Keratinocyte (primary cell): ENCODE data around the gene RBM17. TPM values are rescaled to one million over a fixed set of nuclear protein-coding genes. Genes with fewer than 3 reads are reported as not detected.

ENCODE experiments used
- DNase-seq: peaks from one replicate; pipeline ENCODE4 v3.0.0-alpha.2; 2011; ENCODE audit warnings: low read depth, missing footprints, low spot score
- FAIRE-seq: peaks from 2 replicates; lab custom pipeline; 2011; peaks lifted over from hg19 to GRCh38; lab: Jason Lieb, UNC
- H2AFZ ChIP-seq: 2 replicates; pipeline ENCODE4 v1.6.0; 2012; ENCODE audit warnings: low read length, control low read depth, inconsistent platforms; ENCODE audit not compliant: control insufficient read depth
- H3K27ac ChIP-seq: 2 replicates; pipeline ENCODE4 v1.5.1; 2011; ENCODE audit warnings: low read length; ENCODE audit not compliant: control insufficient read depth, insufficient read depth
- H3K27me3 ChIP-seq: 3 replicates; pipeline ENCODE4 v1.6.0; 2011; ENCODE audit warnings: low read length; ENCODE audit not compliant: control insufficient read depth, insufficient read depth; ENCODE audit errors: extremely low read depth
- H3K36me3 ChIP-seq, 2 experiments: 2 replicates in 1 of 2; 3 replicates in 1 of 2; pipeline ENCODE4 v1.5.1; 2011; ENCODE audit warnings: low read length in 2 of 2, mild to moderate bottlenecking in 1 of 2; ENCODE audit not compliant: control insufficient read depth in 2 of 2, insufficient read depth in 2 of 2; ENCODE audit errors: extremely low read depth in 1 of 2
- H3K4me1 ChIP-seq: 3 replicates; pipeline ENCODE4 v1.5.1; 2011; ENCODE audit warnings: low read length; ENCODE audit not compliant: control insufficient read depth, insufficient read depth; ENCODE audit errors: extremely low read depth
- H3K4me2 ChIP-seq: 3 replicates; pipeline ENCODE4 v1.6.0; 2011; ENCODE audit warnings: low read depth, low read length; ENCODE audit not compliant: control insufficient read depth, insufficient read depth; ENCODE audit errors: extremely low read depth
- H3K4me3 ChIP-seq, 3 experiments: fragments of 200-600 bp in 1 of 3; sonication (generic) in 1 of 3; 2 replicates in 2 of 3; 3 replicates in 1 of 3; pipeline ENCODE4 v1.5.1; 2011 to 2016; ENCODE audit warnings: low read length in 3 of 3, mild to moderate bottlenecking in 3 of 3, control low read depth in 2 of 3, inconsistent platforms in 1 of 3, low read depth in 1 of 3, mixed read lengths in 1 of 3, mixed run types in 1 of 3, moderate library complexity in 1 of 3; ENCODE audit not compliant: control insufficient read depth in 2 of 3, insufficient read depth in 2 of 3; ENCODE audit errors: extremely low read depth in 1 of 3
- H3K79me2 ChIP-seq: 2 replicates; pipeline ENCODE4 v1.6.0; 2012; ENCODE audit warnings: low read length; ENCODE audit not compliant: control insufficient read depth, insufficient read depth
- H3K9ac ChIP-seq: 3 replicates; pipeline ENCODE4 v1.6.0; 2011; ENCODE audit warnings: low read length; ENCODE audit not compliant: control insufficient read depth, insufficient read depth; ENCODE audit errors: extremely low read depth
- H3K9me1 ChIP-seq: 3 replicates; pipeline ENCODE4 v1.6.0; 2011; ENCODE audit warnings: low read length; ENCODE audit not compliant: control insufficient read depth, insufficient read depth; ENCODE audit errors: extremely low read depth
- H3K9me3 ChIP-seq: 2 replicates; pipeline ENCODE4 v1.5.1; 2012; ENCODE audit warnings: low read depth, low read length; ENCODE audit not compliant: control insufficient read depth
- H4K20me1 ChIP-seq: 3 replicates; pipeline ENCODE4 v1.6.0; 2011; ENCODE audit warnings: low read length; ENCODE audit not compliant: control insufficient read depth, insufficient read depth; ENCODE audit errors: extremely low read depth
- CTCF ChIP-seq, 3 experiments: IDR thresholded peaks in 1 of 3; conservative IDR thresholded peaks in 1 of 3; optimal IDR thresholded peaks in 1 of 3; 2 replicates in 2 of 3; 3 replicates in 1 of 3; pipeline versions ENCODE3 to v1.5.1; 2011; ENCODE audit warnings: low read length in 3 of 3, mild to moderate bottlenecking in 3 of 3, moderate library complexity in 2 of 3, control low read depth in 1 of 3, inconsistent platforms in 1 of 3; ENCODE audit not compliant: insufficient read depth in 2 of 3; ENCODE audit errors: extremely low read depth in 1 of 3
- EZH2 ChIP-seq: IDR thresholded peaks from one replicate; pipeline ENCODE4 v1.6.1; 2012; ENCODE audit warnings: inconsistent platforms, mild to moderate bottlenecking, low read length, moderate library complexity
- dilution Hi-C: fragments of 300-500 bp; cut with MboI; formaldehyde crosslinking; loops from one replicate; pipeline ENCODE4 v1.7.0; 2020; ENCODE audit warnings: low sequenced_read_pairs; ENCODE audit not compliant: extremely low pct_ligation_motif_present
- polyA plus RNA-seq, 5 experiments: library from polyadenylated mRNA; depleted of rRNA in 3 of 5; stranded (reverse) in 3 of 5; stranded (forward) in 1 of 5; unstranded in 1 of 5; fragments of >200 nt; gene quantifications; 1 replicate in 1 of 5; 2 replicates in 3 of 5; 3 replicates in 1 of 5; pipeline versions ENCODE4 v1.2.1 to v1.2.3, GENCODE V29; 2011 to 2012; ENCODE audit warnings: missing spikeins in 2 of 5, low read depth in 1 of 5, low replicate concordance in 1 of 5

The RBM17 gene
- polyA plus RNA-seq, 1 donor (not counting 4 experiments of a cell fraction or from before 2014, with no cell fraction given): 54.8 TPM

- Histone ChIP-seq H3K27me3 (no peaks in the 10 kb centered on the region), H3K9ac (no peak overlapping the region), H3K4me2 (no peak overlapping the region), H3K9me3 (no peaks in the 10 kb centered on the region), H3K79me2 (peaks cover 93% of the 10 kb centered on the region), H3K4me3 (no peak overlapping the region), H2AFZ (no peak overlapping the region), H4K20me1 (peaks cover 17% of the 10 kb centered on the region), H3K4me1 (no peaks in the 10 kb centered on the region), H3K27ac (no peak overlapping the region), H3K36me3 (peaks cover 7 to 13% of the 10 kb centered on the region in 2 experiments), H3K9me1 (no peaks in the 10 kb centered on the region)
- TF ChIP-seq CTCF (optimal IDR thresholded peaks at IDR 0.05 in 1 of 3, IDR thresholded peaks at IDR 0.05 in 1 of 3, conservative IDR thresholded peaks at IDR 0.05 in 1 of 3; ENCODE audit: extremely low read depth in 1 of 3, insufficient read depth in 2 of 3, low read length in 3 of 3): no peak
- TF ChIP-seq EZH2: no peak
- FAIRE-seq (no peak), DNase-seq (no peak)
- dilution Hi-C loops: loop anchor here (25.0 kb wide), 1 partner anchor 135 kb away; no protein-coding TSS in a partner anchor
These were observed 8.2 kb downstream of the RBM17 start for GRCh38 chr10:6097063-6097462.

- no peaks in the 10 kb centered on the region for H3K9me1 ChIP-seq
- no peak overlapping the region for H3K27ac ChIP-seq
- TF ChIP-seq CTCF (optimal IDR thresholded peaks at IDR 0.05 in 1 of 3, IDR thresholded peaks at IDR 0.05 in 1 of 3, conservative IDR thresholded peaks at IDR 0.05 in 1 of 3; ENCODE audit: extremely low read depth in 1 of 3, insufficient read depth in 2 of 3, low read length in 3 of 3) (no peak), EZH2 (no peak)
- dilution Hi-C loops: loop anchor here (25.0 kb wide), 1 partner anchor 136 kb away; no protein-coding TSS in a partner anchor
- no peak overlapping the region for H3K4me3 ChIP-seq
- peaks cover 89% of the 10 kb centered on the region for H3K79me2 ChIP-seq
- no peaks in the 10 kb centered on the region for H3K27me3 ChIP-seq
- no peaks in the 10 kb centered on the region for H3K4me1 ChIP-seq
- H2AFZ ChIP-seq: no peak overlapping the region
- no peak for DNase-seq
- H3K36me3 ChIP-seq: peaks cover 7 to 17% of the 10 kb centered on the region in 2 experiments
- no peak overlapping the region for H3K4me2 ChIP-seq
- peaks cover 17% of the 10 kb centered on the region for H4K20me1 ChIP-seq
- H3K9me3 ChIP-seq: no peaks in the 10 kb centered on the region
- H3K9ac ChIP-seq: no peak overlapping the region
- FAIRE-seq: no peak
These were observed 9.3 kb downstream of the RBM17 start for GRCh38 chr10:6098156-6098555.
